Smooth muscle cell (in vitro differentiated cells): ENCODE measurements around the gene DST. TPM values are rescaled to one million over a fixed set of nuclear protein-coding genes. Genes with fewer than 3 reads are reported as not detected.

Experiments used
- DNase-seq: peaks from one replicate; lab custom pipeline; 2025; ENCODE audit not compliant: unreplicated experiment; lab: John Stamatoyannopoulos, UW
- H2AFZ ChIP-seq: fragments of 200-600 bp; sonication (generic); 2 replicates; pipeline ENCODE4 v1.6.0; 2016; ENCODE audit warnings: antibody characterized with exemption, low read depth, mild to moderate bottlenecking
- H3F3A ChIP-seq: fragments of 200-600 bp; sonication (generic); 2 replicates; pipeline ENCODE4 v1.6.0; 2017; ENCODE audit warnings: antibody characterized with exemption, low read depth
- H3K27ac ChIP-seq: fragments of 200-600 bp; sonication (generic); 2 replicates; pipeline ENCODE4 v1.5.1; 2016; ENCODE audit warnings: low read depth, mild to moderate bottlenecking
- H3K27me3 ChIP-seq: fragments of 200-600 bp; sonication (generic); 2 replicates; pipeline ENCODE4 v1.6.1; 2016; ENCODE audit warnings: low read depth, mild to moderate bottlenecking
- H3K36me3 ChIP-seq: fragments of 200-600 bp; sonication (generic); 2 replicates; pipeline ENCODE4 v1.5.1; 2016; ENCODE audit warnings: low read depth
- H3K4me1 ChIP-seq: fragments of 200-600 bp; sonication (generic); 2 replicates; pipeline ENCODE4 v1.5.1; 2016; ENCODE audit warnings: low read depth
- H3K4me2 ChIP-seq: fragments of 200-600 bp; sonication (generic); 2 replicates; pipeline ENCODE4 v1.6.0; 2016; ENCODE audit warnings: mild to moderate bottlenecking
- H3K4me3 ChIP-seq: fragments of 200-600 bp; sonication (generic); 2 replicates; pipeline ENCODE4 v1.5.1; 2016; ENCODE audit warnings: mild to moderate bottlenecking
- H3K79me2 ChIP-seq: fragments of 200-600 bp; sonication (generic); 2 replicates; pipeline ENCODE4 v1.6.0; 2016; ENCODE audit warnings: low read depth, mild to moderate bottlenecking
- H3K9ac ChIP-seq: fragments of 200-600 bp; sonication (generic); 2 replicates; pipeline ENCODE4 v1.6.0; 2016; ENCODE audit warnings: low read depth
- H3K9me3 ChIP-seq: fragments of 200-600 bp; sonication (generic); replicated peaks from 2 replicates; pipeline ENCODE4 v1.5.1; 2016; ENCODE audit warnings: low read depth
- H4K20me1 ChIP-seq: fragments of 200-600 bp; sonication (generic); 2 replicates; pipeline ENCODE4 v1.6.0; 2016; ENCODE audit warnings: low read depth
- WGBS: methylation state at CpG from one replicate; pipeline ENCODE4 v1.1.7; 2016; ENCODE audit warnings: low lambda C conversion rate; 5-methylcytosine and 5-hydroxymethylcytosine counted together
- polyA plus RNA-seq: library from polyadenylated mRNA; unstranded; fragments of >200 nt; fragmentation: Nextera tagmentation; extraction: Ambion mirVana; gene quantifications from 2 replicates; pipeline ENCODE4 v1.2.1, GENCODE V29; 2016
- total RNA-seq: library from RNA; depleted of rRNA; stranded (reverse); fragments of >200 nt; gene quantifications from 2 replicates; pipeline ENCODE4 v1.2.3, GENCODE V29; 2014
- TF ChIP-seq, protein P1 (sequence below): fragments of 200-600 bp; sonication (generic); IDR thresholded peaks from 2 replicates; pipeline ENCODE4 v1.5.1; 2017; ENCODE audit warnings: borderline replicate concordance, mild to moderate bottlenecking, antibody characterized with exemption; ENCODE audit not compliant: insufficient read depth, poor library complexity, severe bottlenecking

Gene DST
- total and polyA plus RNA-seq, 2 experiments from 2014 or later = 17.1 to 186 TPM

DNA sequence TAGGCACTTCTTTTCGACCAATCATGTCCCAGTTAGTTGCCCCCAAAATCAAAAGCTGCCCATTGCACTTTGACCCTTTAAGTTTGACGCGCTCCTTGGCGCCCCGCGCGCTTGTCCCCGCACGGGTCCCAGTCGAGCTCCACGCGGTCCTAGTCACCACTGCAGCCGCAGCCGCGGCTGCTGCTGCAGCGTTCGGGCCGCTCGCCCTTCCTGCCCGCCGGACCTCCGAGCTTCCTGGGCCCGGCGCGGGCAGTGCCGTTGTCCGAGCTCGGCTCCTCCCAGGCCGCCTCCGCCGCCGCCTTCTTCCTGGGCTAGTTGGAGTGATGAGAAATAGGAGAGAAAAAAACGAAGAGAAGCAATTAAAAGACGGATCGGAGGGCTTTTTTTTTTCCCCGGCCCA is 209.6 kb downstream of the DST start:
- no peaks in the 10 kb centered on the region for H3K79me2 ChIP-seq
- H3K4me3 ChIP-seq = no peak overlapping the region
- H3K4me1 ChIP-seq = no peaks in the 10 kb centered on the region
- H3K9me3 ChIP-seq = no peaks in the 10 kb centered on the region
- no peaks in the 10 kb centered on the region for H3F3A ChIP-seq
- TF ChIP-seq, protein P1, sequence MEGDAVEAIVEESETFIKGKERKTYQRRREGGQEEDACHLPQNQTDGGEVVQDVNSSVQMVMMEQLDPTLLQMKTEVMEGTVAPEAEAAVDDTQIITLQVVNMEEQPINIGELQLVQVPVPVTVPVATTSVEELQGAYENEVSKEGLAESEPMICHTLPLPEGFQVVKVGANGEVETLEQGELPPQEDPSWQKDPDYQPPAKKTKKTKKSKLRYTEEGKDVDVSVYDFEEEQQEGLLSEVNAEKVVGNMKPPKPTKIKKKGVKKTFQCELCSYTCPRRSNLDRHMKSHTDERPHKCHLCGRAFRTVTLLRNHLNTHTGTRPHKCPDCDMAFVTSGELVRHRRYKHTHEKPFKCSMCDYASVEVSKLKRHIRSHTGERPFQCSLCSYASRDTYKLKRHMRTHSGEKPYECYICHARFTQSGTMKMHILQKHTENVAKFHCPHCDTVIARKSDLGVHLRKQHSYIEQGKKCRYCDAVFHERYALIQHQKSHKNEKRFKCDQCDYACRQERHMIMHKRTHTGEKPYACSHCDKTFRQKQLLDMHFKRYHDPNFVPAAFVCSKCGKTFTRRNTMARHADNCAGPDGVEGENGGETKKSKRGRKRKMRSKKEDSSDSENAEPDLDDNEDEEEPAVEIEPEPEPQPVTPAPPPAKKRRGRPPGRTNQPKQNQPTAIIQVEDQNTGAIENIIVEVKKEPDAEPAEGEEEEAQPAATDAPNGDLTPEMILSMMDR = no peak
- H4K20me1 ChIP-seq = no peaks in the 10 kb centered on the region
- H3K4me2 ChIP-seq = no peak overlapping the region
- no peaks in the 10 kb centered on the region for H3K27me3 ChIP-seq
- 94% methylated on average over 36 of the region's 36 CpGs for WGBS
- no peak overlapping the region for H3K27ac ChIP-seq
- no peaks in the 10 kb centered on the region for H3K36me3 ChIP-seq
- no peak overlapping the region for H2AFZ ChIP-seq
- no peak for DNase-seq
- no peak overlapping the region for H3K9ac ChIP-seq

- Histone ChIP-seq H3K27me3 (no peaks in the 10 kb centered on the region), H3K36me3 (no peaks in the 10 kb centered on the region), H3F3A (no peaks in the 10 kb centered on the region), H3K27ac (no peak overlapping the region), H4K20me1 (no peaks in the 10 kb centered on the region), H3K4me1 (no peaks in the 10 kb centered on the region), H3K9me3 (no peaks in the 10 kb centered on the region), H3K4me2 (no peak overlapping the region), H3K79me2 (no peaks in the 10 kb centered on the region), H2AFZ (no peak overlapping the region), H3K4me3 (no peak overlapping the region), H3K9ac (no peak overlapping the region)
- TF ChIP-seq, protein P1 = no peak
- WGBS = 99% methylated on average over 24 of the region's 24 CpGs
- DNase-seq = no peak
These were observed 210.5 kb downstream of the DST start for GRCh38 chr6:56432194-56432593.

- H3K4me3 ChIP-seq = no peak overlapping the region
- H3K4me1 ChIP-seq = no peaks in the 10 kb centered on the region
- H3K9ac ChIP-seq = no peak overlapping the region
- no peaks in the 10 kb centered on the region for H3K79me2 ChIP-seq
- H2AFZ ChIP-seq = no peak overlapping the region
- H3K9me3 ChIP-seq = no peaks in the 10 kb centered on the region
- no peak overlapping the region for H3K27ac ChIP-seq
- H3K36me3 ChIP-seq = no peaks in the 10 kb centered on the region
- no peak overlapping the region for H3K4me2 ChIP-seq
- 96% methylated on average over 34 of the region's 34 CpGs for WGBS
- DNase-seq = no peak
- no peaks in the 10 kb centered on the region for H3K27me3 ChIP-seq
- H3F3A ChIP-seq = no peaks in the 10 kb centered on the region
- no peaks in the 10 kb centered on the region for H4K20me1 ChIP-seq
- TF ChIP-seq, protein P1 = no peak
These were observed 211.8 kb downstream of the DST start for GRCh38 chr6:56430629-56431600.
